BLaER1 treated with 17β-estradiol and CSF1 and Interleukin-3, amounts not matched to agents 10 nM and 100 nM (cell line): ENCODE data around the gene WFIKKN2.

Experiments used
- H3K27ac ChIP-seq, 11 experiments: shearing (Covaris generic); formaldehyde crosslinking; 2 replicates each; pipeline ENCODE4 v1.8.1; 2022
- H3K27me3 ChIP-seq, 11 experiments: shearing (Covaris generic); formaldehyde crosslinking; 2 replicates each; pipeline ENCODE4 v1.8.1; 2022
- H3K36me3 ChIP-seq, 11 experiments: shearing (Covaris generic); formaldehyde crosslinking; 2 replicates each; pipeline ENCODE4 v1.8.1; 2022
- H3K4me1 ChIP-seq, 10 experiments: shearing (Covaris generic); formaldehyde crosslinking; 2 replicates each; pipeline ENCODE4 v1.8.1; 2022
- H3K4me2 ChIP-seq, 11 experiments: shearing (Covaris generic); formaldehyde crosslinking; 2 replicates each; pipeline ENCODE4 v1.8.1; 2022
- H3K4me3 ChIP-seq, 10 experiments: shearing (Covaris generic); formaldehyde crosslinking; 2 replicates each; pipeline ENCODE4 v1.8.1; 2022
- H3K9ac ChIP-seq, 11 experiments: shearing (Covaris generic); formaldehyde crosslinking; 2 replicates each; pipeline ENCODE4 v1.8.1; 2022
- H3K9me3 ChIP-seq, 11 experiments: shearing (Covaris generic); formaldehyde crosslinking; replicated peaks in 1 of 11; 2 replicates each; pipeline ENCODE4 v1.8.1; 2022
- H4K20me1 ChIP-seq, 11 experiments: shearing (Covaris generic); formaldehyde crosslinking; 2 replicates each; pipeline ENCODE4 v1.8.1; 2022
- Cebpa-rat ChIP-seq, 11 experiments: shearing (Covaris generic); IDR thresholded peaks; 2 replicates each; pipeline ENCODE4 v1.8.1; 2022

The WFIKKN2 gene

DNA sequence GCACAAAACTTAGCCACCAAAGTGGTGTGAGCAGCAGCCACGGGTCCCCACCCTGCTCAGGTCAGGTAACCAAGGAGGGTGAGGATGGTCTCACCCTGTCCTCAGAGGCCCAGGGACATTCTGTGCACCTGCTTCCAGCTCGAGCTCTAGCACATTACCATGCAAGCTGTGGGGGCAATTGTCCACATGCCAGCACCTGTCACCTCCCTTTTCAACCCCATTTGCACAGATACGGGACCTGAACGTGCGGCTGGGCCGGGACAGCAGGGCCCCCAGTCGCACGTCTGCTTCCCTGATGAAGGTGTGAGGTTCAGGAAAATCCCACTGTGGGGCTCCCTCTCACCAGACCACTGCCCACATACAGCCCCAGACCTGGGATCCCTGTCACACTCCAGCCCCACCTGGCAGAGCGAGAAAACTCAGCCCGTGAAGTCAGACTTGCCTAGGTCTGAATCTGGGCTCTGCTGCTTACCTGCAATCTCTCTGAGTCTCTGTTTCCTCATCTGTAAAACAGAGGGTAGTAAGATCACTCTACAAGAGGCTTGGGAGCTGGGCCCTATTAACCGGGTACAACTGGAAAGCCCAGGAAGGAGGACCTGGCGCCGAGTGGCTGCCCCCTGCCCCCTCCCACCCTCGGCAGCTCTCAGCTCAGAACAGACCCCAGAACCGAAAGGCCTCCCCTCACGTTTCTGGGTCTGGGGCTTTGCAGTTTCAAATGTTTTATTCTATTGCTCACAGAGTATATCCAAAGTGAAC lies 7.9 kb downstream of the WFIKKN2 start:
- H3K27me3 ChIP-seq: no peaks in the 10 kb centered on the region
- H3K27ac ChIP-seq: no peak overlapping the region
- no peak overlapping the region for H3K4me3 ChIP-seq
- H3K4me2 ChIP-seq: no peak overlapping the region
- H3K9ac ChIP-seq: no peak overlapping the region
- peaks cover 5 to 12% (median 10%) of the 10 kb centered on the region in 11 experiments for H3K9me3 ChIP-seq
- H3K4me1 ChIP-seq: peaks cover 0 to 17% (median 3%) of the 10 kb centered on the region in 10 experiments; a peak in 5 of 20 replicates
- TF ChIP-seq Cebpa-rat (IDR thresholded peaks at IDR 0.05): no peak
- no peaks in the 10 kb centered on the region for H3K36me3 ChIP-seq
- H4K20me1 ChIP-seq: no peaks in the 10 kb centered on the region

DNA sequence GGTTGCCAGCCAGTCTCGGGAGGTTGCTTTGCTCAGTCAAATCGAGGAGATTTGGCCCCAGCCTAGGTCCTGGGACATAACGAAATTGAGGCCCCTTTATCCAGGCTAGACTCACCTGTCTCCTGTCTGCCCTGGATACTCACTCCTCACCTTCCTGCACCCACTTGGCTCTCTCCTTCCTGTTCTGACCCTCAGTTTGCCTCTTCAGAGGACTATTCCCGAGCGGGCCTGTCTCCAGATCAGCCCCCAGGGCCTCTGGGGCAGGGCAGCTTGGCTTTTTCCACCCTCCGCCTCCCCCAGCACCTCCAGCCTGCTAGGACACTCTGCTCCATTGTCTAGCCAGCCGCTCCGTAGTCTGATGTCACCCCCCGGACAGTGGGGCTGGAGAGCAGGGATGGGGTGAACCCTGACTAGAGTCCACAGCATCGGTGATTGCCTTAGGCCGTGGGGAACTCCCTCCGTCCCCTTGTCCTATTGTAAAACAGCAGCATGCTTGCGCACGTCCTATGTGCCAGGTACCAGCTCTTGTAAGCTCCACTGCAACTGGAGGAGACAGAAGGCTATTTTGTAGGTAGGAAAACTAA lies 8.8 kb downstream of the WFIKKN2 start:
- no peak for TF ChIP-seq Cebpa-rat (IDR thresholded peaks at IDR 0.05)
- Histone ChIP-seq H3K27ac (no peak overlapping the region; a peak in 1 of 22 replicates), H3K36me3 (peaks cover 0 to 3% (median 0%) of the 10 kb centered on the region in 11 experiments; a peak in 1 of 22 replicates), H3K4me2 (no peak overlapping the region), H4K20me1 (no peaks in the 10 kb centered on the region), H3K9me3 (peaks cover 14 to 21% (median 19%) of the 10 kb centered on the region in 11 experiments), H3K9ac (no peak overlapping the region), H3K4me3 (no peak overlapping the region), H3K27me3 (no peaks in the 10 kb centered on the region), H3K4me1 (peaks cover 0 to 17% (median 3%) of the 10 kb centered on the region in 10 experiments; a peak in 5 of 20 replicates)

DNA sequence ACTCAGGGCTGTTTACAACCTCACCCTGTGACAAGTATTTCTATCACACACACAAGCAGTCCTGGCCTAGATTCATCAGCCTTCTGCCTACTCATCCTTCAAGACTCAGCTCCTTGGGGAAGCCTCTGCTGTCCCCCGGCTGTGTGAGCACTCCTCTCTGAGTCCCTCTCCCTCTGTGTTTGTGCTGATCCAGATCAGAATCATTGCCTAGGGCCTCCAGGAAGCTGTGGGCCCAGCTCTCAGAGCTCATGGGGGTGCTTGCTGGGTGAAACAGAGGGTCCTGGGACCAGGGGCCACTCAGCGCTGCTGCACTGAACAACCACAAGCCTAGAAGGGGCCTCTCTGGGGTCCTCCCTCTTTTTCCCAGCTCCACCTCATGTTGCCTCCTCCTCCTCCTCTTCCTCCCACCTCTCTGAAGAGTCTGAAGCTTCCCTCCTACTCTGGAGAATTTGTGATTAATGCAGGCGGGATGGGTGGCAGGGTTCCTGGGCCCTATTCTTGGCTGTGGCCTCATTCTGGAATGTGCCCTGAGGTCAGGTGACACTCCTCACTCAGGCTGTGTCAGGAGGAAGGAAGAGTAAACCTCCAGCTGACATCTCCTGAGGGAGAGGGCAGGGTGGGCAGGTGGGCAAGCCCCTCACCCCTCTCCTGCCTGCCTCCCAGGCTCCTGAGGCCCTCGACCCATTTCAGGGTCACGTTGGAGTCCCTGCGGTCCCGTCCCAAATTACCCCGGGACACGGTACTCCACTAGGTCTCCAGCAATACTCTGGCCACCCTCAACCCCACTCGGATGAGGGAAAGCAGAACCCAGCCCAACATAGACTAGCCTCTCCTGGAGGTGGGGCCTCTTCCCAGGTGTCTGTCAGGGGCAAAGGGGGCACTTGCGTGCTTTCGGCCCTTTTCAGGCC lies 10.1 kb downstream of the WFIKKN2 start:
- Histone ChIP-seq H3K36me3 (peaks cover 0 to 3% (median 0%) of the 10 kb centered on the region in 11 experiments; a peak in 1 of 22 replicates), H3K27me3 (no peaks in the 10 kb centered on the region), H4K20me1 (no peaks in the 10 kb centered on the region), H3K4me1 (peaks cover 0 to 17% (median 3%) of the 10 kb centered on the region in 10 experiments; a peak in 5 of 20 replicates), H3K27ac (0 out of 22 replicates have a peak overlapping the region, but pooled peaks of 1 of the 11 experiments have one; percentile 28), H3K9ac (peak overlapping the region in 2 of 11 experiments; percentile 29 to 35; a peak in 1 of 22 replicates), H3K4me2 (peak overlapping the region in 5 of 11 experiments; percentile 1 to 26 (median 18); a peak in 3 of 22 replicates), H3K9me3 (peaks cover 18 to 30% (median 23%) of the 10 kb centered on the region in 11 experiments), H3K4me3 (no peak overlapping the region)
- no peak for TF ChIP-seq Cebpa-rat (IDR thresholded peaks at IDR 0.05)

DNA sequence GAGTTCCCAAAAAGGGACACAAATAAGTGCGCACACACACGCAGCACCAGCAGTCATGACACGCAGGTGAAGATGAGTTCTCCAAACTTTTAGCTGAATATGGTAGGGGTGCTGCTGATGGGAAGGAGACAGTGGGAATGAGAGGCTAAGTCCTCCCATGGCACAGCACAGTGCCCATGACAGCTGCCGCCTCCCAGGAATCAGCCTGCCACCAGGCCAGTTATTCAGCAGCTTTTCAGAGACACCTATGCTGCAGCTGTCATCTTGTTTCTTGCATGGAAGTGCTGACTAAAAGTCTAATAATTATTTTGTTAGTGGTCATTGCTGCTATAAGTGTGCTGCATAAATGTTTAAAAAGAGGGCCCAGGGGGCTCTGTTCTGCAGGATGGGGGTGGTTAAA lies 12.2 kb downstream of the WFIKKN2 start:
- Histone ChIP-seq H3K4me3 (no peak overlapping the region), H3K9me3 (peaks cover 18 to 30% (median 23%) of the 10 kb centered on the region in 11 experiments), H3K27me3 (no peaks in the 10 kb centered on the region), H4K20me1 (no peaks in the 10 kb centered on the region), H3K36me3 (peaks cover 0 to 3% (median 0%) of the 10 kb centered on the region in 11 experiments; a peak in 1 of 22 replicates), H3K27ac (no peak overlapping the region), H3K4me2 (no peak overlapping the region), H3K9ac (no peak overlapping the region), H3K4me1 (peaks cover 15 to 34% (median 22%) of the 10 kb centered on the region in 10 experiments)
- TF ChIP-seq Cebpa-rat (IDR thresholded peaks at IDR 0.05): no peak

DNA sequence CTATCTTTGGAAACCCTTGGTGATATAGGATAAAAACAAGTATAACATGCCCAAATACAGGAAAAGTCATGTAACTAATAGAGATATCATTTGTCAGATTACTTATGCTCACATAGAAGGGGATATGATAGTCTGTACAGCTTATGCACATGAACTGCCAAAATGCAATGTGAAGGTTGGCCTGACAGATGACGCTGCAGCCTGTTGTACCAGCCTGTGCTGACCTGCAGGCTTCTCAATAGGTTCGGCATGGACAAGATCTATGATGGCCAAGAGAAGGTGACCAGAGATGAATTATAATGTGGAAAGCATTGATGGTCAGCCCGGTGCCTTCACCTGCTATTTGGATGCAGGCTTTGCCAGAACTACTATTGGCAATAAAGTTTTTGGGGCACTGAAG lies 12.7 kb downstream of the WFIKKN2 start:
- Histone ChIP-seq H3K4me2 (no peak overlapping the region), H3K9ac (no peak overlapping the region), H3K4me1 (peaks cover 17 to 36% (median 27%) of the 10 kb centered on the region in 10 experiments), H3K27me3 (no peaks in the 10 kb centered on the region), H3K4me3 (no peak overlapping the region), H4K20me1 (no peaks in the 10 kb centered on the region), H3K36me3 (peaks cover 0 to 3% (median 0%) of the 10 kb centered on the region in 11 experiments; a peak in 1 of 22 replicates), H3K27ac (no peak overlapping the region), H3K9me3 (peaks cover 18 to 30% (median 23%) of the 10 kb centered on the region in 11 experiments)
- no peak for TF ChIP-seq Cebpa-rat (IDR thresholded peaks at IDR 0.05)

DNA sequence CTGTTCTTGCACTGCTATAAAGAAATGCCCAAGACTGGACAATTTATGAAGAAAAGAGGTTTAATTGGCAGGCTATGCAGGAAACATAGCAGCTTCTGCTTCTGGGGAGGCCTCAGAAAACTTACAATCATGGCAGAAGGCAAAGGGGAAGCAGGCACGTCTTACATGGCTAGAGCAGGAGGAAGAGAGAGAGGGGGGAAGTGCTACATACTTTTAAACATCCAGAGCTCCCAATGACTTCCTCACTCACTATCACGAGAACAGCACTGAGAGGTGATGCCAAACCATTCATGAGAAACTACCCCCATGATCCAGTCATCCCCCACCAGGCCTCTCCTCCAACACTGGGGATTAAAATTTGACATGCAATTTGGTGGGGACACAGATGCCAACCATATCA lies 13.3 kb downstream of the WFIKKN2 start:
- Histone ChIP-seq H3K9ac (no peak overlapping the region), H4K20me1 (no peaks in the 10 kb centered on the region), H3K4me2 (no peak overlapping the region), H3K27me3 (no peaks in the 10 kb centered on the region), H3K4me3 (no peak overlapping the region), H3K27ac (0 out of 22 replicates have a peak overlapping the region, but pooled peaks of 2 of the 11 experiments have one; percentile 18 to 19), H3K4me1 (peaks cover 17 to 43% (median 30%) of the 10 kb centered on the region in 10 experiments), H3K9me3 (peaks cover 18 to 30% (median 23%) of the 10 kb centered on the region in 11 experiments), H3K36me3 (peaks cover 0 to 3% (median 0%) of the 10 kb centered on the region in 11 experiments; a peak in 1 of 22 replicates)
- no peak for TF ChIP-seq Cebpa-rat (IDR thresholded peaks at IDR 0.05)

DNA sequence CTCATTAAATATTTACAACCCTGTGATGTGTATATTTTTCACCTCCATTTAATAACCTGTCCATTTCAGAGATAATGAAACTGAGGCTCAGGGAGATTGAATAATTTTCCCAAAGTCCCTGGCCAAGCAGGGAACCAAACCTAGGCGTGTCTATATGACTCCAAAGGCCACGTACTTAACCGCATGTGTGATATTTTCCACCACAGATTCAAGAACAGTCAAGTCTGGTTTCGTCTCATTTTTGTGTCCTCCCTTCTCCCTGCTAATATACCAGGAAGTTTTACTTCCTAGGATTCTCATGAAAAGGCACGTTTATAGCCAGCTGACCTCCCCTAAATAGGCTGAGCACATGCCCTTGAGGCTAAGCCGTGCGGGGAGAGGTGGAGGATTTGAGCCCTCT lies 15.3 kb downstream of the WFIKKN2 start:
- Histone ChIP-seq H4K20me1 (no peaks in the 10 kb centered on the region), H3K27ac (no peak overlapping the region; a peak in 1 of 22 replicates), H3K4me3 (no peak overlapping the region), H3K9ac (no peak overlapping the region), H3K9me3 (peaks cover 18 to 30% (median 23%) of the 10 kb centered on the region in 11 experiments), H3K27me3 (no peaks in the 10 kb centered on the region), H3K4me2 (peak overlapping the region in 4 of 11 experiments; percentile 70 to 80 (median 77); a peak in 5 of 22 replicates), H3K4me1 (peaks cover 21 to 49% (median 40%) of the 10 kb centered on the region in 10 experiments), H3K36me3 (peaks cover 0 to 3% (median 0%) of the 10 kb centered on the region in 11 experiments; a peak in 1 of 22 replicates)
- TF ChIP-seq Cebpa-rat (IDR thresholded peaks at IDR 0.05): no peak

DNA sequence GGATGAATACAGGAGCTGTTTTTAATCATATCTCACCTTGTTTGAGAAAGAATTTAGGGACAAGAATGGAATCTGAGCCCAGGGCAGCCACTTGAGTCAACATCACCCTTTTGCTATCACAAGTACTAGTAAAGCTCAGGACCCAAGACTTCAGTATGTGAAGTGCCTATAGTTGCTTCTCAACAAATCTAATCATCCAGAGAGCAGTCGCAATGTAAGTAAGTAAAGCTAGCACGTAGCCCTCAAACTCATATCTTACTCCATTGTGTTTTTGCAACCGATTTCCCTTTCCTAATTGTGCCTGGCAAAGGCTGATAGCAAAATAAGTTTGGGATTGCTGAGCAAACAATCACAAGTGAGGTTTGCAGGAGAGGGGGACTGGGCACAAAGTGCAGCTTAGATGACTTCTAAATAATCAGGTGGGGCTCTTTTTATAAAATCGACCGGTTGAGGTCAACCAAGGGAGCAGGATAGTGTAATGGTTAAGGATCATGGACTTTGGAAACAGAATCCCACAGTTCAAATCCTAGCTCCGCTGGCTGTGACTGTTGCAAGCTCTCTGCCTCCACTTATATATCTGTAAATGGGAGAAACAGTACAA lies 17.7 kb downstream of the WFIKKN2 start:
- H3K4me2 ChIP-seq: peak overlapping the region in 10 of 11 experiments; percentile 66 to 82 (median 74); a peak in 18 of 22 replicates

More for the DNA sequence above, 17.7 kb downstream of the WFIKKN2 start:
- Histone ChIP-seq H3K9ac (0 out of 22 replicates have a peak overlapping the region, but pooled peaks of 2 of the 11 experiments have one; percentile 53 to 70), H3K9me3 (peaks cover 14 to 20% (median 16%) of the 10 kb centered on the region in 11 experiments), H4K20me1 (no peaks in the 10 kb centered on the region), H3K27me3 (no peaks in the 10 kb centered on the region), H3K36me3 (peaks cover 0 to 3% (median 0%) of the 10 kb centered on the region in 11 experiments; a peak in 1 of 22 replicates), H3K4me1 (peaks cover 23 to 52% (median 42%) of the 10 kb centered on the region in 10 experiments), H3K4me3 (no peak overlapping the region), H3K27ac (peak overlapping the region in 3 of 11 experiments; percentile 41 to 64 (median 55); a peak in 4 of 22 replicates)
- no peak for TF ChIP-seq Cebpa-rat (IDR thresholded peaks at IDR 0.05)
